Measurements from ENCODE around the gene SPINK8.

DNA sequence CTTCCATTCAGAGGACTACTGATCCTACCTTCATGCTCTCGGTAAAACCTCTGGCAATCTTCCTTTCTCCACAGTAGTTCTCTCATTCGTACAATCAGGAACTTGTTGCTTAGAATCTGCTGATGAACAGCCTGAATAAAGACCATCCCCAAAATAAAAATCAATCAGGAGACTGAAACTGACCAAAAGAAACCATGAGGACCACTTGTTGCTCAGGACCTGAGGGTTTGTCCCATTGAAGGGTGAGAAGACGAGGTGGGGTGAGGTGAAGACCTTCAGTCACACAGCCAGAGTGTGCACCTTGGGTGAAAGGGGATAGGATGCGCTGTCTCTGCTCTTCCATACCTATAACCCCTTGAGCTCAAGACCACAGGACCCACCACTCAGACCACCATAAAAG lies 36.8 kb downstream of the SPINK8 start:
- no peak for TF ChIP-seq POLR2A (IDR thresholded peaks at IDR 0.05)
- TF ChIP-seq, protein P1, sequence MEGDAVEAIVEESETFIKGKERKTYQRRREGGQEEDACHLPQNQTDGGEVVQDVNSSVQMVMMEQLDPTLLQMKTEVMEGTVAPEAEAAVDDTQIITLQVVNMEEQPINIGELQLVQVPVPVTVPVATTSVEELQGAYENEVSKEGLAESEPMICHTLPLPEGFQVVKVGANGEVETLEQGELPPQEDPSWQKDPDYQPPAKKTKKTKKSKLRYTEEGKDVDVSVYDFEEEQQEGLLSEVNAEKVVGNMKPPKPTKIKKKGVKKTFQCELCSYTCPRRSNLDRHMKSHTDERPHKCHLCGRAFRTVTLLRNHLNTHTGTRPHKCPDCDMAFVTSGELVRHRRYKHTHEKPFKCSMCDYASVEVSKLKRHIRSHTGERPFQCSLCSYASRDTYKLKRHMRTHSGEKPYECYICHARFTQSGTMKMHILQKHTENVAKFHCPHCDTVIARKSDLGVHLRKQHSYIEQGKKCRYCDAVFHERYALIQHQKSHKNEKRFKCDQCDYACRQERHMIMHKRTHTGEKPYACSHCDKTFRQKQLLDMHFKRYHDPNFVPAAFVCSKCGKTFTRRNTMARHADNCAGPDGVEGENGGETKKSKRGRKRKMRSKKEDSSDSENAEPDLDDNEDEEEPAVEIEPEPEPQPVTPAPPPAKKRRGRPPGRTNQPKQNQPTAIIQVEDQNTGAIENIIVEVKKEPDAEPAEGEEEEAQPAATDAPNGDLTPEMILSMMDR (IDR thresholded peaks at IDR 0.05) = no peak

Data from ovary (tissue), 3 donors.